Hematopoietic multipotent progenitor cell treated with erythropoietin and hydrocortisone succinate and interleukin-3 and kit ligand, for 17 days (in vitro differentiated cells): ENCODE data around the gene PIAS1.
"Not testable (repeated sequence)": the region's sequence is repeated elsewhere in the genome, so short reads cannot be mapped to it uniquely, and the experiment has no call there.

Experiments used
- DNase-seq: peaks from one replicate; pipeline ENCODE4 v3.0.0-alpha.2; 2015; ENCODE audit warnings: low spot score

Gene PIAS1

GRCh38 chr15:68234520-68234919 is 180.4 kb downstream of the PIAS1 start:
- not testable (repeated sequence) for DNase-seq

DNA sequence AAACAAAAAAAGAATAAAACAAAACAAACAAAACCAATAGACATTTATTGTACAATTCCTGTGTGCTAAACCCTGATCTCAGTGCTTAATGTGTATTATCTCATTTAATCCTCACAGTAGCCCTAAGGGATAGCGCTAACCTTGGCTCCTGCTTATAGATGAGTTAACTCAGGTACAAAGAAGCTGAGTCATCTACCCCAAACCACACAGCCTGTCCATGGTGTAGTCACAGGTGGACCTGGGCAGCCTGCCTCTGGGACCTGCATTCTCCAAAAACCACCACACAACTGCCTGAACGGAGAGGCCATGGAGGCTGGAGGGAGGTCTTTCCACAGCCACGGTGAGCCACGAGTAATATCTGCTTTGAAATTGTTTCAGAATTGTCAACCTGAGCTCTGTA is 180.9 kb downstream of the PIAS1 start:
- DNase-seq = no peak

GRCh38 chr15:68239025-68239424 is 184.9 kb downstream of the PIAS1 start:
- DNase-seq = no peak

GRCh38 chr15:68241088-68241935 is 187.2 kb downstream of the PIAS1 start:
- no peak for DNase-seq
